GM19438 (cell line): Measurements from ENCODE around the gene TPP2.

ENCODE experiments used
- ATAC-seq: cut with Tn5 transposase; IDR thresholded peaks from one replicate; pipeline ENCODE4 v1.9.1; 2021; ENCODE audit warnings: low read depth; ENCODE audit not compliant: unreplicated experiment

Gene TPP2

GRCh38 chr13:102651892-102652291 is 55.1 kb downstream of the TPP2 start:
- no peak for ATAC-seq

GRCh38 chr13:102654756-102655155 is 58.0 kb downstream of the TPP2 start:
- ATAC-seq, result no peak

GRCh38 chr13:102657630-102658029 is 60.8 kb downstream of the TPP2 start:
- no peak for ATAC-seq

- no peak for ATAC-seq
Observed at GRCh38 chr13:102658660-102659059, 61.9 kb downstream of the TPP2 start.

- no peak for ATAC-seq
Observed at GRCh38 chr13:102659168-102659713, 62.5 kb downstream of the TPP2 start.

GRCh38 chr13:102667023-102667422 is 70.2 kb downstream of the TPP2 start:
- ATAC-seq, result no peak

GRCh38 chr13:102667911-102668310 is 71.1 kb downstream of the TPP2 start:
- ATAC-seq, result no peak

GRCh38 chr13:102670130-102670529 is 73.3 kb downstream of the TPP2 start:
- ATAC-seq, result no peak

- ATAC-seq, result no peak
Observed at GRCh38 chr13:102675115-102675514, 78.3 kb downstream of the TPP2 start.

- no peak for ATAC-seq
Observed at GRCh38 chr13:102677122-102677521, 80.3 kb downstream of the TPP2 start.

GRCh38 chr13:102678339-102679107 is 81.7 kb downstream of the TPP2 start:
- ATAC-seq, result no peak

GRCh38 chr13:102679449-102680132 is 82.8 kb downstream of the TPP2 start:
- ATAC-seq, result no peak

- no peak for ATAC-seq
Observed at GRCh38 chr13:102680133-102680717, 83.4 kb downstream of the TPP2 start.

- ATAC-seq, result no peak
Observed at GRCh38 chr13:102680842-102681740, 84.3 kb downstream of the TPP2 start.

GRCh38 chr13:102682211-102682610 is 85.4 kb downstream of the TPP2 start:
- no peak for ATAC-seq

- ATAC-seq, result no peak
Observed at GRCh38 chr13:102682727-102683126, 85.9 kb downstream of the TPP2 start.

- no peak for ATAC-seq
Observed at GRCh38 chr13:102683637-102684036, 86.9 kb downstream of the TPP2 start.

- no peak for ATAC-seq
Observed at GRCh38 chr13:102686024-102686423, 89.2 kb downstream of the TPP2 start.

- no peak for ATAC-seq
Observed at GRCh38 chr13:102687520-102687919, 90.7 kb downstream of the TPP2 start.

GRCh38 chr13:102688306-102688973 is 91.7 kb downstream of the TPP2 start:
- no peak for ATAC-seq
